Islet precursor cell (in vitro differentiated cells): Measurements from ENCODE around the gene FUS.

Experiments used
- DNase-seq: peaks from one replicate; pipeline ENCODE4 v3.0.0-alpha.2; 2018

The FUS gene

GRCh38 chr16:31204871-31205666 is 25.1 kb downstream of the FUS start:
- DNase-seq, result no peak

GRCh38 chr16:31206776-31207175 is 26.8 kb downstream of the FUS start:
- DNase-seq, result no peak

- no peak for DNase-seq
Measured at GRCh38 chr16:31213342-31213741, 33.4 kb downstream of the FUS start.

GRCh38 chr16:31213877-31214707 is 34.2 kb downstream of the FUS start, which contains the start of gene TRIM72:
TRIM72 (plus strand) TSS chr16:31214119; CDS start chr16:31214739, 620 bp downstream.
- DNase-seq, result no peak

GRCh38 chr16:31214708-31215286 is 34.9 kb downstream of the FUS start:
- DNase-seq, result no peak

- DNase-seq, result peak; percentile 88
Measured at GRCh38 chr16:31215287-31216162, 35.6 kb downstream of the FUS start.

- DNase-seq, result no peak
Measured at GRCh38 chr16:31216422-31217135, 36.6 kb downstream of the FUS start, which contains the start of gene PYDC1. PYDC1 (minus strand) TSS chr16:31217135; CDS start chr16:31217028, 107 bp downstream.

- no peak for DNase-seq
Measured at GRCh38 chr16:31217136-31217530, 37.2 kb downstream of the FUS start.

- DNase-seq, result peak; percentile 14
Measured at GRCh38 chr16:31219154-31219741, 39.3 kb downstream of the FUS start.

- peak; percentile 37 for DNase-seq
Measured at GRCh38 chr16:31221357-31222160, 41.6 kb downstream of the FUS start.

- no peak for DNase-seq
Measured at GRCh38 chr16:31223044-31223443, 43.1 kb downstream of the FUS start.

- DNase-seq, result no peak
Measured at GRCh38 chr16:31224092-31224955, 44.4 kb downstream of the FUS start.

GRCh38 chr16:31225193-31225592 is 45.3 kb downstream of the FUS start:
- no peak for DNase-seq

- no peak for DNase-seq
Measured at GRCh38 chr16:31228206-31228605, 48.3 kb downstream of the FUS start.

- DNase-seq, result no peak
Measured at GRCh38 chr16:31229501-31229900, 49.6 kb downstream of the FUS start.

GRCh38 chr16:31238041-31238440 is 58.1 kb downstream of the FUS start:
- DNase-seq, result no peak
